Measurements from ENCODE around the gene CCL2.
A peak's percentile ranks its signal among the peaks of the same experiment; 100 is the strongest.

Gene CCL2

DNA sequence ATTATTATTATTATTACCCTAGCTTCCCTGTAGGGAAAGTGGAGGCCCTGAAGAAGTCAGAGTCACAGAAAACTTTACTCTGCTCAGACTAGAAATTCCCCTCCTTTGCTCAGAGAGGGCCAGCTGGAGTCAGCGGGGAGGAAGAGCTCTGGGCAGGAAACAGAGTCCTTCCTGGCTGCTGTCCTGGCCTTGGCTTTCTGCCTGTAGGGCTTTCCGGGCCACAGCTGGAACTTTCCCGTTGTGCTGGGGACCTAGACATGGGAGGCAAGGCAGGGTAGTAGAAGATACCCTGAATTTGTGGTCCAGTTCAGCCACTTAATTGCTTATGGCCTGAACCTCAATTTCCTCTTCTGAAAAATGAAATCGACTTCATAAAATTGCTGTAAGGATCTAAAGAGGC is 14.0 kb upstream of the CCL2 start:
- Histone ChIP-seq H3K9me3 (no peaks in the 10 kb centered on the region), H3K4me3 (ENCODE audit: low read depth in 1 of 2, low read length in 1 of 2) (peak overlapping the region in 1 of 2 experiments; percentile 52), H3K36me3 (no peaks in the 10 kb centered on the region), H3K27ac (peak overlapping the region; percentile 97), H3K4me1 (ENCODE audit: control insufficient read depth in 1 of 2, insufficient read depth in 1 of 2, low read depth in 1 of 2, low read length in 1 of 2) (peaks cover 82 to 96% of the 10 kb centered on the region in 2 experiments), H3K27me3 (no peaks in the 10 kb centered on the region)
- TF ChIP-seq, protein P1, sequence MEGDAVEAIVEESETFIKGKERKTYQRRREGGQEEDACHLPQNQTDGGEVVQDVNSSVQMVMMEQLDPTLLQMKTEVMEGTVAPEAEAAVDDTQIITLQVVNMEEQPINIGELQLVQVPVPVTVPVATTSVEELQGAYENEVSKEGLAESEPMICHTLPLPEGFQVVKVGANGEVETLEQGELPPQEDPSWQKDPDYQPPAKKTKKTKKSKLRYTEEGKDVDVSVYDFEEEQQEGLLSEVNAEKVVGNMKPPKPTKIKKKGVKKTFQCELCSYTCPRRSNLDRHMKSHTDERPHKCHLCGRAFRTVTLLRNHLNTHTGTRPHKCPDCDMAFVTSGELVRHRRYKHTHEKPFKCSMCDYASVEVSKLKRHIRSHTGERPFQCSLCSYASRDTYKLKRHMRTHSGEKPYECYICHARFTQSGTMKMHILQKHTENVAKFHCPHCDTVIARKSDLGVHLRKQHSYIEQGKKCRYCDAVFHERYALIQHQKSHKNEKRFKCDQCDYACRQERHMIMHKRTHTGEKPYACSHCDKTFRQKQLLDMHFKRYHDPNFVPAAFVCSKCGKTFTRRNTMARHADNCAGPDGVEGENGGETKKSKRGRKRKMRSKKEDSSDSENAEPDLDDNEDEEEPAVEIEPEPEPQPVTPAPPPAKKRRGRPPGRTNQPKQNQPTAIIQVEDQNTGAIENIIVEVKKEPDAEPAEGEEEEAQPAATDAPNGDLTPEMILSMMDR (IDR thresholded peaks at IDR 0.05), result no peak

DNA sequence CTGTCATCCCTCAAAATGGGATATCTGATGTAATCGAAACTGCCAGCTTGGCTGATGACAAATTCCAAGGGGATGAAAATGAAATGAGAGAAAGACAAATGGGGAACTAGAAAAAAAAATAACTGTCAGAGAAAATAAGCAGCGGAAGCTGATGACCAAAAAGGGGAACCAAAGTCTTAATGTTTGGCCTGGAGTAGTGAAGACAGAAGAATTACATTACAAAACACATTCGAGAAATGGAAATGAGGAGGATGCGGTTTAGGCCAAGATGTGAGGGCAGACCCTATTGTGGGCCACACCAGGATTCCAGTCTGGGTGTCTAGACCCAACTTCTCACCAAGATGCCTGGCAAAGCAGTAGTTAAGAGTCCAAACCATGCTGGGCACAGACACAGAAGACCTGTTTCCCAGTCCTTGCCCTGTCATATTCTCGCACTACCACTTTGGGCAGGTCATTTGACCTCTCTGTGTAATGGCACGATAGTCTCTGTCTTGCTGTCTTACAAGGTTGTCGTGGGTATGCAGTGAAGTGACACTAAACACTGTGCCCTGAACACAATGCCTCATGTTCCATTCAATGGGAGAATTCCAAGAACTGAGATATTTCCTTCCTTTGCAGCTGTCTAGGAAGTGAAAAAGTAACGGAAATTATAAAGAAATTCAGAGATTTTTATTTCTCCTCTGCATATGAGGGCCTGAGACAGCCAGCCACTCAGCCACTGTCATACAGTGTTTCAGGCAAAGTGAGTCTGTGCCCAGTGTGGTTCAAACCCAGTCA is 12.3 kb upstream of the CCL2 start:
- no peaks in the 10 kb centered on the region for H3K36me3 ChIP-seq
- TF ChIP-seq, protein P1 (IDR thresholded peaks at IDR 0.05), result no peak
- peak overlapping the region; percentile 9 to 52 for H3K4me3 ChIP-seq (ENCODE audit: low read depth in 1 of 2, low read length in 1 of 2)
- H3K27me3 ChIP-seq, result no peaks in the 10 kb centered on the region
- H3K27ac ChIP-seq, result peak overlapping the region; percentile 97
- H3K4me1 ChIP-seq (ENCODE audit: control insufficient read depth in 1 of 2, insufficient read depth in 1 of 2, low read depth in 1 of 2, low read length in 1 of 2), result peaks cover 83 to 96% of the 10 kb centered on the region in 2 experiments
- no peaks in the 10 kb centered on the region for H3K9me3 ChIP-seq

DNA sequence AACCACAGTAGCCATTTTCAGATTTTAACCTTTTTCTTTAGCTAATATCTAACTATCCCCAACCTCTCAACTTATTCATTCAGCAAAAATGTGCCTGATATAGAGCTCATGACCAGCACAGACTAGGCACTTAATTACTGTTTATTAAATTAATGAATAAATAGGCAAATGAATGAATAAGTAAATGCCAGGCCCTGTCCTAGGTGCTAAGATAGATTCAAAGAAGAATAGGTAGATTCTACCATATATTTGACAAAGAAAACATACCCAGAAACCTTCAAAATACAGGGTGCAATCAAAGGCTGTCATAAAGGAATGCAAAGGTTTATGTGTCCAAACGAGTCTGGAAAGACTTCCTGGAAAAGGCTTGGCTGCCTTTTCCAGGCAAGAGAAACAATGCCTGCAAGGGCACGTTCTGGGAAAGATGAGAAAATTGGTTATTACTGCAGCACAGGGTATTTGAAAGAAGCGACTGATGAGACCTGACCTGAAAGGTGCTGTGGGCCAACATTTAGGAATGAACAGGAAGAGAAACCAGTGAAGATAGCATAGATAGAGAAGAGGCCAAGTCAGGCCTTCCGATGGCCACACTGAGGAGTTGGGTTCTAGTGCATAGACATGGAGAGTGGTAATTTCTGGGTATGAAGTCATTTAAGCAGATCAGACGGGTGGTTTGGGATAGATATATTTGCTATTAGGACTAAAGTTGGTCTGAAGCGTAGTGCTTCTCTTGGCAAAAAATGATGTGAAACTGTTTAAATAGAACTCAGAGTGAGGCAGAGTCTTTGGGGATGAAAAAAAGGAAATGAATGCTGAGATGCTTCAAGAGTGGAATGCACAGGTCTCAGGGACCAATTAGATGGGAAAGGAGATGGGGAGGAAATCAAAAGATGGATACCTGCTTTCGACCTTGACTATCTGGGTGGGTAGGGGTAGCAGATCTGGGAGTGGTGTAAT is 11.4 kb upstream of the CCL2 start:
- peak overlapping the region; percentile 97 for H3K27ac ChIP-seq
- H3K9me3 ChIP-seq, result no peaks in the 10 kb centered on the region
- TF ChIP-seq, protein P1 (IDR thresholded peaks at IDR 0.05), result no peak
- H3K4me1 ChIP-seq (ENCODE audit: control insufficient read depth in 1 of 2, insufficient read depth in 1 of 2, low read depth in 1 of 2, low read length in 1 of 2), result peaks cover 88 to 96% of the 10 kb centered on the region in 2 experiments
- H3K36me3 ChIP-seq, result no peaks in the 10 kb centered on the region
- no peaks in the 10 kb centered on the region for H3K27me3 ChIP-seq
- peak overlapping the region in 1 of 2 experiments; percentile 52 for H3K4me3 ChIP-seq (ENCODE audit: low read depth in 1 of 2, low read length in 1 of 2)

DNA sequence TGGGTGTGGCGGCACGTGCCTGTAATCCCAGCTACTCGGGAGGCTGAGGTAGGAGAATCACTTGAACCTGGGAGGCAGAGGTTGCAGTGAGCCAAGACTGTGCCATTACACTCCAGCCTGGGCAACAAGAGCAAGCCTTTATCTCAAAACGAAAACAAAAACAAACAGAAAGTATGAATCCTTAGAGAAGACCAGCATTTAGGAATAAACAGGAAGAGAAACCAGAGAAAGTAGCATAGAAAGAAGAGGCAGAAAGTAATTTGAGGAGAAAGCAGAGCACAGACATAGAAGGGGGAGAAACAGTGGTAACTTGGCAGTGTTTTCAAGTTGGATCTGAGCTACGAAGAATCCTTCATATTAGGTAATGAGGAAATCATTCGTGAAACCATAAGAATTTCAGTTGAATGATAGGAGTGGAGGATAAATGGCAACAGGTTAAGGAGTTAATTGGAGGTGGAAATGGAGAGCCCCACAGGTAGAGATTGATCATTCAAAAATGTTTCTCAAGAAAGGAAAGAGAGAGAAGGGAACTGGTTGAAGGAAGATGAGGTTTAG is 9.7 kb upstream of the CCL2 start:
- no peaks in the 10 kb centered on the region for H3K27me3 ChIP-seq
- peak overlapping the region in 1 of 2 experiments; percentile 52 for H3K4me3 ChIP-seq (ENCODE audit: low read depth in 1 of 2, low read length in 1 of 2)
- no peaks in the 10 kb centered on the region for H3K9me3 ChIP-seq
- peak overlapping the region; percentile 97 for H3K27ac ChIP-seq
- no peaks in the 10 kb centered on the region for H3K36me3 ChIP-seq
- TF ChIP-seq, protein P1 (IDR thresholded peaks at IDR 0.05), result no peak
- peaks cover 96 to 100% of the 10 kb centered on the region in 2 experiments for H3K4me1 ChIP-seq (ENCODE audit: control insufficient read depth in 1 of 2, insufficient read depth in 1 of 2, low read depth in 1 of 2, low read length in 1 of 2)

DNA sequence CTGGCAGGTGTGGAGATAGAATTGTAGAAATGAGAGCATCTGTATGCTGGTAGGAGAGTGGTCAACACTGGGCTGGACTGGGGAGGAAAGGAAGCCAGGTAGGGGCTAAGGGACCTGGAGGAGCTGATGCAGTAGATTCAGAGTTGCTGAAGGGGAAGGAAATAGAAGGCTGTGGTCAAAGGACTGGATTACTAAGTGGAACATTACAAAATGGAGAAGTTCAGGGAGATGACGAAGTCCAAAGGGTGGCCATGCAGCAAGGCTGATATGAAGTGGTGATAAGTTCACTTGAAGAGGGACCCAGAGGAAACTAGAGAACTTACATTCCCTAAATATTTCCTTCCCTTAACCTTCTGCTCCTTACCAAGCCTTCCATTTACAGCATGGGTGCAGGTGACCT is 8.6 kb upstream of the CCL2 start:
- peak overlapping the region; percentile 34 to 52 for H3K4me3 ChIP-seq (ENCODE audit: low read depth in 1 of 2, low read length in 1 of 2)
- H3K4me1 ChIP-seq (ENCODE audit: control insufficient read depth in 1 of 2, insufficient read depth in 1 of 2, low read depth in 1 of 2, low read length in 1 of 2), result peaks cover 85 to 97% of the 10 kb centered on the region in 2 experiments
- H3K27ac ChIP-seq, result peak overlapping the region; percentile 97

More for the DNA sequence above, 8.6 kb upstream of the CCL2 start:
- TF ChIP-seq, protein P1 (IDR thresholded peaks at IDR 0.05), result no peak
- H3K36me3 ChIP-seq, result no peaks in the 10 kb centered on the region
- H3K9me3 ChIP-seq, result no peaks in the 10 kb centered on the region
- no peaks in the 10 kb centered on the region for H3K27me3 ChIP-seq

Measured in neutrophil (primary cell).